HEK293T (cell line): ENCODE measurements around the gene TTC19.

ENCODE experiments used
- ARNT ChIP-seq: fragments of 450-650 bp; IDR thresholded peaks from 2 replicates; pipeline ENCODE4 v1.6.1; 2017; ENCODE audit warnings: mild to moderate bottlenecking
- BHLHE40 ChIP-seq: fragments of 450-650 bp; IDR thresholded peaks from 2 replicates; pipeline ENCODE4 v1.6.1; 2016; ENCODE audit warnings: mild to moderate bottlenecking, moderate library complexity, borderline replicate concordance
- FOXA1 ChIP-seq: fragments of 450-650 bp; IDR thresholded peaks from 2 replicates; pipeline ENCODE4 v1.6.1; 2016; ENCODE audit warnings: mild to moderate bottlenecking
- FOXK2 ChIP-seq: fragments of 450-650 bp; IDR thresholded peaks from 2 replicates; pipeline ENCODE4 v1.6.1; 2016; ENCODE audit warnings: mild to moderate bottlenecking
- FOXM1 ChIP-seq: fragments of 450-650 bp; IDR thresholded peaks from 2 replicates; pipeline ENCODE4 v1.6.1; 2017; ENCODE audit warnings: mild to moderate bottlenecking, borderline replicate concordance
- SP1 ChIP-seq: fragments of 450-650 bp; IDR thresholded peaks from 2 replicates; pipeline ENCODE4 v1.6.1; 2017
- ZNF384 ChIP-seq: fragments of 450-650 bp; IDR thresholded peaks from 2 replicates; pipeline ENCODE4 v1.6.1; 2016

DNA sequence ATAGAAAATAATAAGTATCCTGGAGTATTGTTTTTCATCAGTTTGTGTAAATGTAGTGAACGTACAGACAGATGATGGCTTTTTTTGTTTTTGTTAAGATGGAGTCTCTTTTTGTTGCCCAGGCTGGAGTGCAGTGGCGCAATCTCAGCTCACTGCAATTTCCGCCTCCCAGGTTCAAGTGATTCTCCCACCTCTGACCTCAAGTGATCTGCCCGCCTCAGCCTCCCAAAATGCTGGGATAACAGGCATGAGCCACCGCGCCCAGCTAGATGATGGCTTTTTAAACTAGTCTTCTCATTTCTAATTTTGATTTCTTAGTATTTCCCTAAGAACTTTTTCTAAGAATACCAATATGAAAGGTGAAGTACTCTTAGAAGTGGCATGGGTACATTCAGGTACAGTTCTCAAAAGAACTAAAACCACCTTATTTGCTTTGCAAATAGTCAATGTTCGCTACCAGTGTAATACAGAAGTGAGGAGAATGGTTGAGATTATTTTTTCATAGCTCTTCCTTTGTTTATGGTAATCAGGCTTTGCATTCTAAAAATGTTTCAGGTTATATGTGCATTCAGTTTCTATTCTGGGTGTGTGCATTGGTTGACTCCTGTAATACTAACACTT lies 34.2 kb downstream of the TTC19 start:
- TF ChIP-seq FOXK2 (no peak), BHLHE40 (no peak), SP1 (no peak), FOXM1 (no peak), ZNF384 (no peak), FOXA1 (no peak), ARNT (no peak)
